Measurements from ENCODE around the gene RPL28. TPM values are rescaled to one million over a fixed set of nuclear protein-coding genes. Genes with fewer than 3 reads are reported as not detected.

Gene RPL28
- total RNA-seq, 1 donor from 2014 or later = 1,547 TPM

GRCh38 chr19:55389386-55390317 lies 3.9 kb downstream of the RPL28 start:
- peak overlapping the region; percentile 23 for H3K4me3 Mint-ChIP-seq (ENCODE audit: low read depth)
- H3K9me3 Mint-ChIP-seq (ENCODE audit: low read depth) = no peaks in the 10 kb centered on the region
- TF ChIP-seq, protein P1, sequence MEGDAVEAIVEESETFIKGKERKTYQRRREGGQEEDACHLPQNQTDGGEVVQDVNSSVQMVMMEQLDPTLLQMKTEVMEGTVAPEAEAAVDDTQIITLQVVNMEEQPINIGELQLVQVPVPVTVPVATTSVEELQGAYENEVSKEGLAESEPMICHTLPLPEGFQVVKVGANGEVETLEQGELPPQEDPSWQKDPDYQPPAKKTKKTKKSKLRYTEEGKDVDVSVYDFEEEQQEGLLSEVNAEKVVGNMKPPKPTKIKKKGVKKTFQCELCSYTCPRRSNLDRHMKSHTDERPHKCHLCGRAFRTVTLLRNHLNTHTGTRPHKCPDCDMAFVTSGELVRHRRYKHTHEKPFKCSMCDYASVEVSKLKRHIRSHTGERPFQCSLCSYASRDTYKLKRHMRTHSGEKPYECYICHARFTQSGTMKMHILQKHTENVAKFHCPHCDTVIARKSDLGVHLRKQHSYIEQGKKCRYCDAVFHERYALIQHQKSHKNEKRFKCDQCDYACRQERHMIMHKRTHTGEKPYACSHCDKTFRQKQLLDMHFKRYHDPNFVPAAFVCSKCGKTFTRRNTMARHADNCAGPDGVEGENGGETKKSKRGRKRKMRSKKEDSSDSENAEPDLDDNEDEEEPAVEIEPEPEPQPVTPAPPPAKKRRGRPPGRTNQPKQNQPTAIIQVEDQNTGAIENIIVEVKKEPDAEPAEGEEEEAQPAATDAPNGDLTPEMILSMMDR (IDR thresholded peaks at IDR 0.05; ENCODE audit: unreplicated experiment) = no peak
- no peaks in the 10 kb centered on the region for H3K27me3 Mint-ChIP-seq
- H3K36me3 Mint-ChIP-seq (ENCODE audit: insufficient read depth) = peaks cover 8% of the 10 kb centered on the region
- H3K27ac Mint-ChIP-seq = peak overlapping the region; percentile 64
- H3K4me1 Mint-ChIP-seq (ENCODE audit: low read depth) = peaks cover 33% of the 10 kb centered on the region
- no peak for DNase-seq (ENCODE audit: low spot score, unreplicated experiment)

- DNase-seq (ENCODE audit: low spot score, unreplicated experiment) = no peak
- TF ChIP-seq, protein P1 (IDR thresholded peaks at IDR 0.05; ENCODE audit: unreplicated experiment) = no peak
- Mint-ChIP-seq H3K27me3 (no peaks in the 10 kb centered on the region), H3K4me3 (ENCODE audit: low read depth) (no peak overlapping the region), H3K36me3 (ENCODE audit: insufficient read depth) (peaks cover 8% of the 10 kb centered on the region), H3K27ac (no peak overlapping the region), H3K9me3 (ENCODE audit: low read depth) (no peaks in the 10 kb centered on the region), H3K4me1 (ENCODE audit: low read depth) (peaks cover 33% of the 10 kb centered on the region)
Observed at GRCh38 chr19:55390461-55390880, 4.7 kb downstream of the RPL28 start.

DNA sequence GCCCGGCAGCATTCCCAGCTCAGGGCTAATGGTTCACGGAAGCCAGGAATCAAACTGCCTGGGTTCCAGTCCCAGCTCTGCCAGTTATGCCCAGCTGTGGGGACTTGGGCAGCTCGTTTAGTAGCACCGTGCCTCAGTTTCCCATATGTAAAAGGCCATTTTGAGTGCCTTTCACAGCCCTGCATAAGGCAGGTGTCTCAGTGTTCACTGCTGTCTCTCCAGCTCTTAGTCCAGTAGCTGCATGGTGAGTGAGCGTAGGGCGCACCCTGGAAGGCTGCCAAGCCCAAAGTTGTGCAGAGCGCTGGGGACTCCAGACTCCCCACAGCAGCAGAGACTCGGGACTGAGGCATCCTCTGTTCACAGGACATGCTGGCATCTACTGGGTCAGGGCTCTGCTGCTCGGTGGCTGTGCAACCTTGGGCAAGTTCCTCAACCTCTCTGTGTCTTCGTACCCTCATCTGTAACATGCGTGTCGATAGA lies 5.5 kb downstream of the RPL28 start:
- peaks cover 31% of the 10 kb centered on the region for H3K4me1 Mint-ChIP-seq (ENCODE audit: low read depth)
- no peaks in the 10 kb centered on the region for H3K9me3 Mint-ChIP-seq (ENCODE audit: low read depth)
- peaks cover 7% of the 10 kb centered on the region for H3K36me3 Mint-ChIP-seq (ENCODE audit: insufficient read depth)
- no peaks in the 10 kb centered on the region for H3K27me3 Mint-ChIP-seq
- DNase-seq (ENCODE audit: low spot score, unreplicated experiment) = no peak
- H3K27ac Mint-ChIP-seq = no peak overlapping the region
- no peak overlapping the region for H3K4me3 Mint-ChIP-seq (ENCODE audit: low read depth)
- TF ChIP-seq, protein P1 (IDR thresholded peaks at IDR 0.05; ENCODE audit: unreplicated experiment) = no peak

DNA sequence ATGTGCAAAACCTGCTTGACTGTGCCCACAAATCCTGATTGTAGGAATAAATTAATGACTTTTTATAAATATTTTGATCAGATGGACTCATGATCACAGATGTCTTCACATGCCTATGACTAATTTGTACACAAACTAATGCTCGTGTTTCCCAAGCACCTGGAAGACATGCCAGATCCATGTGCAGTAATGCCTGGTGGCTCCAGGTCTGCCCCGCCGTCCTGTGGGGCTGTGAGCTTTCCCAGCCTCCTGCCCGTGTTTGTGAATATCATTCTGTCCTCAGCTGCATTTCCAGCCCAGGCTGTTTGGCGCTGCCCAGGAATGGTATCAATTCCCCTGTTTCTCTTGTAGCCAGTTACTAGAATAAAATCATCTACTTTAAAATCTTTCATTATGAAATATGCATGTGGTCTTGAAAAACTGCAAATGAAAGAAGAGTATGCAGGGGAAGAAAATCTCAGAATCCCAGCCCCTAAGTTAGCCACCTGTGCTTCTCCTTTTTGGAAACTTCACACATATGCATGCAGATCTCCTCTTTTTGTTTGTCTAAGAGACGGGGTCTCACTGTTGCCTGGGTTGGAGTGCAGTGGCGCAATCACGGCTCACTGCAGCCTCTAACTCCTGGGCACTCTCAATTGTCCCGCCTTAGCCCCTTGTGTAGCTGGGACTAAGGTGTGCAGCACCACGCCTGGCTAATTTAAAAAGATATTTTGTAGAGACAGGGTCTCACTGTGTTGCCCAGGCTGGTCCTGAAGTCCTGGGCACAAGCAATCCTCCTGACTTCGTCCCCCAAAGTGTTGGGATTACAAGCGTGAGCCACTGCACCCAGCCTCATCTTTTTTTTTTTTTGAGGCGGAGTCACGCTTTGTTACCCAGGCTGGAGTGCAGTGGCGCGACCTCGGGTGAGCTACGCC lies 6.2 kb downstream of the RPL28 start:
- Mint-ChIP-seq H3K4me3 (ENCODE audit: low read depth) (no peak overlapping the region), H3K27ac (no peak overlapping the region), H3K36me3 (ENCODE audit: insufficient read depth) (peaks cover 7% of the 10 kb centered on the region), H3K4me1 (ENCODE audit: low read depth) (peaks cover 25% of the 10 kb centered on the region), H3K9me3 (ENCODE audit: low read depth) (no peaks in the 10 kb centered on the region), H3K27me3 (no peaks in the 10 kb centered on the region)
- TF ChIP-seq, protein P1 (IDR thresholded peaks at IDR 0.05; ENCODE audit: unreplicated experiment) = no peak
- no peak for DNase-seq (ENCODE audit: low spot score, unreplicated experiment)
